Endothelial cell (in vitro differentiated cells): Measurements from ENCODE around the gene CFAP251. TPM values are rescaled to one million over a fixed set of nuclear protein-coding genes. Genes with fewer than 3 reads are reported as not detected.

ENCODE experiments used
- DNase-seq: peaks from one replicate; pipeline ENCODE4 v3.0.0; 2021; ENCODE audit warnings: low spot score
- H3K27ac Mint-ChIP-seq: one replicate; pipeline ENCODE4 v1.8.0; 2021; ENCODE audit warnings: mixed read lengths, inconsistent platforms; ENCODE audit not compliant: unreplicated experiment
- H3K27me3 Mint-ChIP-seq: one replicate; pipeline ENCODE4 v1.8.0; 2021; ENCODE audit warnings: mild to moderate bottlenecking, moderate library complexity, mixed read lengths, inconsistent platforms; ENCODE audit not compliant: unreplicated experiment
- H3K36me3 Mint-ChIP-seq: one replicate; pipeline ENCODE4 v1.8.0; 2021; ENCODE audit warnings: mild to moderate bottlenecking, low read depth, mixed read lengths, inconsistent platforms; ENCODE audit not compliant: unreplicated experiment
- H3K4me1 Mint-ChIP-seq: one replicate; pipeline ENCODE4 v1.8.0; 2021; ENCODE audit warnings: mild to moderate bottlenecking, mixed read lengths, inconsistent platforms; ENCODE audit not compliant: unreplicated experiment
- H3K4me3 Mint-ChIP-seq: one replicate; pipeline ENCODE4 v1.8.0; 2021; ENCODE audit warnings: mild to moderate bottlenecking, mixed read lengths, inconsistent platforms; ENCODE audit not compliant: unreplicated experiment
- H3K9me3 Mint-ChIP-seq: one replicate; pipeline ENCODE4 v1.8.0; 2021; ENCODE audit warnings: mixed read lengths, inconsistent platforms; ENCODE audit not compliant: unreplicated experiment
- total RNA-seq: library from RNA; stranded (reverse); fragmentation: NEBNext Ultra II Directional; extraction: Animal tissue kit (Norgen Biotek cat#: 25700); gene quantifications from one replicate; pipeline ENCODE4 v1.2.1, GENCODE V29; 2021; ENCODE audit not compliant: unreplicated experiment
- TF ChIP-seq, protein P1 (sequence below): fragments of 200-600 bp; sonication (generic); IDR thresholded peaks from one replicate; pipeline ENCODE4 v1.5.0; 2021; ENCODE audit warnings: antibody characterized with exemption; ENCODE audit not compliant: unreplicated experiment

CFAP251 gene
- total RNA-seq, 1 donor from 2014 or later: 0.80 TPM

DNA sequence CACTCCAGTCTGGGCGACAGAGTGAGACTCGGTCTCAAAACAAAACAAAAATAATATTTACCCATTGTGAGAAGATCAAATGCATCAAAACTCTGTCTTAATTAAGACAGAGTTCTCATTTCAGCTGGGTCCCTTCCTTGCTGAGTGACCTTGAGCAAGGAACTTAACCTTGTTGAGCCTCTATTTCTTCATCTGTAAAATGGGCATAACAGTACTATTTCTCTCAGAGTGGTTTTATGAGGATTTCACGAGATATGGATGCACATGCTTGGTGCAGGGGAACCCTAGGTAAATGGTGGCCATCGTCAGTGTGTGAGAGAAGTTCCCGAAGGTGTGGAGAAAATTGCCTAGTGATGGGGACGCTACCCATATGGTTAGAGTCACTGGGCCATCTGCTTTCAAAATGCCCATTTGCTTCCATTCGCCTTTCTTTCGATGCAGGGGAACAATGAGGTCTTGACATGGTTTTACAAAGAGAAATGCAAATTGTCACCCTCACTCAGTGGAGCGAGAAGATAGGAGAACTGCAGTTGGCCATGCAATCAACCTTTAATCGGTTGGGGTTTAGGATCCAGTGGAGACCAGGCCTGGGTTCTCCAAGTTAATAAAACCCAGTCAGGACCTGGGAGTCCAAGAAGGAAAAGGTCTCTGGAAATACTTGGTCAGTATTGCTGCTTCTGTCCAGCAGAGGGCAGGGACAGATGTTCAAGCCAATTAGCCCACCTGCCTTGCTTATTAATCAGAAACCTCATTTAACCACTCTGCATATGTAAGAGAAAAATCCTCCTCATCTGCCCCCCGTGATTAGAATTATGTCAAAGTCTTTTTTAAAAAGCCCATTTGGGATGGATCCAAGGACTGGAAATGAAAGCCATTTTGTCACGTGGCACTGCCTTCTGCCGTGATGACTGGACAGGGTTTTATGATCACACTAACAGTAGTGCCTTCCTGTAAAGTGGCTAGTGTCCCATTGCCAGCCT, 37.2 kb downstream of the CFAP251 start:
- Mint-ChIP-seq H3K27ac (no peak overlapping the region), H3K36me3 (no peaks in the 10 kb centered on the region), H3K27me3 (no peaks in the 10 kb centered on the region), H3K4me1 (no peaks in the 10 kb centered on the region), H3K4me3 (no peak overlapping the region), H3K9me3 (no peaks in the 10 kb centered on the region)
- TF ChIP-seq, protein P1, sequence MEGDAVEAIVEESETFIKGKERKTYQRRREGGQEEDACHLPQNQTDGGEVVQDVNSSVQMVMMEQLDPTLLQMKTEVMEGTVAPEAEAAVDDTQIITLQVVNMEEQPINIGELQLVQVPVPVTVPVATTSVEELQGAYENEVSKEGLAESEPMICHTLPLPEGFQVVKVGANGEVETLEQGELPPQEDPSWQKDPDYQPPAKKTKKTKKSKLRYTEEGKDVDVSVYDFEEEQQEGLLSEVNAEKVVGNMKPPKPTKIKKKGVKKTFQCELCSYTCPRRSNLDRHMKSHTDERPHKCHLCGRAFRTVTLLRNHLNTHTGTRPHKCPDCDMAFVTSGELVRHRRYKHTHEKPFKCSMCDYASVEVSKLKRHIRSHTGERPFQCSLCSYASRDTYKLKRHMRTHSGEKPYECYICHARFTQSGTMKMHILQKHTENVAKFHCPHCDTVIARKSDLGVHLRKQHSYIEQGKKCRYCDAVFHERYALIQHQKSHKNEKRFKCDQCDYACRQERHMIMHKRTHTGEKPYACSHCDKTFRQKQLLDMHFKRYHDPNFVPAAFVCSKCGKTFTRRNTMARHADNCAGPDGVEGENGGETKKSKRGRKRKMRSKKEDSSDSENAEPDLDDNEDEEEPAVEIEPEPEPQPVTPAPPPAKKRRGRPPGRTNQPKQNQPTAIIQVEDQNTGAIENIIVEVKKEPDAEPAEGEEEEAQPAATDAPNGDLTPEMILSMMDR: peak; percentile 58
- DNase-seq: no peak

- DNase-seq: no peak
- Mint-ChIP-seq H3K4me1 (peaks cover 5% of the 10 kb centered on the region), H3K36me3 (no peaks in the 10 kb centered on the region), H3K27ac (no peak overlapping the region), H3K4me3 (no peak overlapping the region), H3K27me3 (no peaks in the 10 kb centered on the region), H3K9me3 (no peaks in the 10 kb centered on the region)
- TF ChIP-seq, protein P1: no peak
These were observed 39.6 kb downstream of the CFAP251 start for GRCh38 chr12:121957861-121958515.

GRCh38 chr12:121958541-121959240, 40.3 kb downstream of the CFAP251 start:
- Mint-ChIP-seq H3K36me3 (no peaks in the 10 kb centered on the region), H3K4me3 (no peak overlapping the region), H3K9me3 (no peaks in the 10 kb centered on the region), H3K27ac (no peak overlapping the region), H3K4me1 (peaks cover 5% of the 10 kb centered on the region), H3K27me3 (no peaks in the 10 kb centered on the region)
- TF ChIP-seq, protein P1: no peak
- DNase-seq: no peak

DNA sequence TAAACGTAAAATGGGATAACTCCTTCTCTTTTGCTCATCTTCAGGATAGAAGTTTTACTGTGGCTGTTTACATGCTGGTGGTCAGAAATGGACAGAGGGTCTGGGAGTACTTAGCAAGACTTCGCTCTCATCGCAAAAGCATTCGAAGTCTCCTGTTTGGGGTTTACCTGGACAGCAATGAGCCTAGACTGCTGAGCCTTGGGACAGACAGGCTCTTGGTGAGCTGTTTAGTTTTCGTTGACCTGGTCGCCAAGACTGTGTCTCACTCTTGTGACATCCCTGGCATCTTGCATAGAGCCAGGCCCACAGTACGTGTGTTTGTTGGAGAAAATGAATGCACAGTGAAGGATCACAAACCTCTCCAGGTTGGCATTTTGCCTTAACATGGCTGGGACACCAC, 42.1 kb downstream of the CFAP251 start:
- Mint-ChIP-seq H3K27me3 (no peaks in the 10 kb centered on the region), H3K4me1 (peaks cover 5% of the 10 kb centered on the region), H3K9me3 (no peaks in the 10 kb centered on the region), H3K36me3 (no peaks in the 10 kb centered on the region), H3K27ac (no peak overlapping the region), H3K4me3 (no peak overlapping the region)
- TF ChIP-seq, protein P1: no peak
- DNase-seq: no peak
